GM12878 (cell line): ENCODE data around the gene SSB. TPM values are rescaled to one million over a fixed set of nuclear protein-coding genes. Genes with fewer than 3 reads are reported as not detected.

Source experiments
- ATAC-seq: fragments of 200-7000 bp; cut with Tn5 transposase; 3 replicates; pipeline ENCODE4 v1.9.1; 2020; ENCODE audit warnings: mild to moderate bottlenecking, moderate library complexity
- BruUV-seq: library from RNA; stranded (reverse); fragments of 400-500 nt; replicated peaks from 2 replicates; lab custom pipeline; 2021; lab: Mats Ljungman, UMichigan
- CTCF ChIA-PET: fragments of 300-600 bp; sonication (Branson Sonifier 250); formaldehyde crosslinking; extraction: SDS; loops from one replicate; lab custom pipeline; 2021; ENCODE audit warnings: inconsistent platforms; lab: Yijun Ruan, JAX
- POLR2A ChIA-PET: fragments of 350-600 bp; formaldehyde crosslinking; extraction: SDS; loops from one replicate; lab custom pipeline; 2021; ENCODE audit warnings: inconsistent platforms; lab: Charles Lee
- RAD21 ChIA-PET: fragments of 300-600 bp; sonication (Branson Sonifier 250); formaldehyde crosslinking; loops from one replicate; lab custom pipeline; 2023; ENCODE audit warnings: antibody characterized with exemption; ENCODE audit not compliant: unreplicated experiment; lab: Charles Lee
- SMC1A ChIA-PET: fragments of 300-600 bp; sonication (Branson Sonifier 250); formaldehyde crosslinking; loops from one replicate; lab custom pipeline; 2023; ENCODE audit not compliant: unreplicated experiment, uncharacterized antibody; lab: Charles Lee
- DNase-seq: peaks from one replicate; pipeline ENCODE4 v3.0.0-alpha.2; 2011; ENCODE audit warnings: low read depth, low spot score
- FAIRE-seq: peaks from 3 replicates; lab custom pipeline; 2011; peaks lifted over from hg19 to GRCh38; lab: Jason Lieb, UNC
- H2AFZ ChIP-seq: 2 replicates; pipeline ENCODE4 v1.6.0; 2011; ENCODE audit warnings: low read depth, low read length, control low read depth; ENCODE audit not compliant: control insufficient read depth
- H3K27ac ChIP-seq: 2 replicates; pipeline ENCODE4 v1.5.1; 2011; ENCODE audit warnings: control low read depth; ENCODE audit not compliant: control insufficient read depth, insufficient read depth
- H3K27me3 ChIP-seq, 2 experiments: replicated peaks in 1 of 2; 2 replicates each; pipeline versions ENCODE4 v1.6.0 to v1.6.1; 2011; ENCODE audit warnings: low read length in 1 of 2; ENCODE audit not compliant: control insufficient read depth in 2 of 2, insufficient read depth in 2 of 2
- H3K36me3 ChIP-seq, 2 experiments: 2 replicates each; pipeline ENCODE4 v1.5.1; 2011; ENCODE audit warnings: low read length in 1 of 2; ENCODE audit not compliant: control insufficient read depth in 2 of 2, insufficient read depth in 2 of 2
- H3K4me1 ChIP-seq: 2 replicates; pipeline ENCODE4 v1.6.1; 2011; ENCODE audit warnings: mild to moderate bottlenecking, low read length, moderate library complexity, mixed read lengths; ENCODE audit not compliant: control insufficient read depth, insufficient read depth
- H3K4me2 ChIP-seq: 2 replicates; pipeline ENCODE4 v1.6.0; 2011; ENCODE audit warnings: control low read depth; ENCODE audit not compliant: control insufficient read depth, insufficient read depth
- H3K4me3 ChIP-seq: fragments of 200-600 bp; sonication (generic); 2 replicates; pipeline ENCODE4 v1.5.1; 2016
- H3K79me2 ChIP-seq: 2 replicates; pipeline ENCODE4 v1.6.0; 2011; ENCODE audit warnings: low read length; ENCODE audit not compliant: control insufficient read depth, insufficient read depth
- H3K9ac ChIP-seq: 2 replicates; pipeline ENCODE4 v1.8.0; 2011; ENCODE audit warnings: low read length, control low read depth, mixed read lengths; ENCODE audit not compliant: control insufficient read depth, insufficient read depth
- H3K9me3 ChIP-seq: replicated peaks from 3 replicates; pipeline ENCODE4 v1.5.1; 2011; ENCODE audit warnings: mild to moderate bottlenecking, low read length; ENCODE audit not compliant: control insufficient read depth, insufficient read depth
- H4K20me1 ChIP-seq: 2 replicates; pipeline ENCODE4 v1.6.0; 2011; ENCODE audit not compliant: control insufficient read depth, insufficient read depth
- CHD2 ChIP-seq: IDR thresholded peaks from 2 replicates; pipeline ENCODE4 v1.6.1; 2011; ENCODE audit warnings: low read depth, low read length, improper control_type of control experiment, borderline replicate concordance
- ELK1 ChIP-seq: IDR thresholded peaks from 2 replicates; pipeline ENCODE4 v1.6.1; 2012; ENCODE audit warnings: low read depth, low read length, improper control_type of control experiment
- FOXM1 ChIP-seq: IDR thresholded peaks from 2 replicates; pipeline ENCODE4 v1.6.1; 2012; ENCODE audit warnings: low read depth, mild to moderate bottlenecking, inconsistent platforms, low read length, moderate library complexity
- IKZF2 ChIP-seq, 2 experiments: fragments of 450-650 bp; IDR thresholded peaks; 2 replicates each; pipeline ENCODE4 v1.6.1; 2017; ENCODE audit warnings: mild to moderate bottlenecking in 2 of 2, moderate library complexity in 2 of 2
- IRF4 ChIP-seq: IDR thresholded peaks from 2 replicates; pipeline ENCODE4 v1.6.1; 2011; ENCODE audit warnings: low read depth, low read length
- JUNB ChIP-seq: IDR thresholded peaks from 2 replicates; pipeline ENCODE4 v1.6.1; 2016; ENCODE audit warnings: antibody characterized with exemption, mild to moderate bottlenecking
- KDM1A ChIP-seq: fragments of 200-600 bp; sonication (generic); IDR thresholded peaks from 2 replicates; pipeline ENCODE4 v1.6.1; 2016; ENCODE audit warnings: borderline replicate concordance
- PAX8 ChIP-seq: fragments of 450-650 bp; IDR thresholded peaks from 2 replicates; pipeline ENCODE4 v1.6.1; 2017; ENCODE audit warnings: mild to moderate bottlenecking, moderate library complexity
- SIN3A ChIP-seq: IDR thresholded peaks from 2 replicates; pipeline ENCODE4 v1.6.1; 2012; ENCODE audit warnings: low read depth, low read length, improper control_type of control experiment
- STAT3 ChIP-seq: IDR thresholded peaks from 2 replicates; pipeline ENCODE4 v1.6.1; 2011; ENCODE audit warnings: low read depth, low read length, improper control_type of control experiment
- WGBS: methylation state at CpG from one replicate; pipeline ENCODE4 v1.1.6; 2016; ENCODE audit warnings: low lambda C conversion rate; ENCODE audit not compliant: insufficient replicate concordance, insufficient coverage; ENCODE audit errors: missing lambda C conversion rate; 5-methylcytosine and 5-hydroxymethylcytosine counted together
- in situ Hi-C: fragments of 300-500 bp; cut with MboI; formaldehyde crosslinking; loops from 9 replicates; pipeline ENCODE4 v1.14.3; 2018; ENCODE audit warnings: mixed read lengths
- intact Hi-C: fragments of 100-400 bp; cut with micrococcal nuclease; formaldehyde crosslinking; loops from one replicate; pipeline ENCODE4 v1.14.2; 2022; ENCODE audit not compliant: unreplicated experiment
- polyA plus RNA-seq, 11 experiments: library from polyadenylated mRNA; depleted of rRNA in 4 of 11; unstranded in 6 of 11; stranded (reverse) in 5 of 11; fragments of >200 nt; fragmentation: Nextera tagmentation in 4 of 11; fragmentation: Illumina TruSeq in 1 of 11; extraction: Ambion mirVana in 4 of 11; extraction: Trizol in 1 of 11; gene quantifications; 1 replicate in 1 of 11; 2 replicates in 10 of 11; pipeline versions ENCODE4 v1.2.1 to v1.2.3, GENCODE V29; 2011 to 2016; ENCODE audit warnings: inconsistent platforms in 2 of 11, missing spikeins in 2 of 11, low read depth in 1 of 11
- total RNA-seq, 4 experiments: library from RNA; depleted of rRNA in 3 of 4; stranded (reverse); fragments of >200 nt in 3 of 4; fragmentation: Illumina TruSeq in 1 of 4; extraction: Trizol in 1 of 4; gene quantifications; 2 replicates each; pipeline versions ENCODE4 v1.2.1 to v1.2.3, GENCODE V29; 2013 to 2021

The SSB gene
- total and polyA plus RNA-seq, 10 of the 15 experiments (the other 5 are each of a cell fraction or from before 2014, with no cell fraction given), result 103 to 313 (median 200) TPM

- BruUV-seq, result no TSS peak
- no peak for TF ChIP-seq FOXM1
- TF ChIP-seq STAT3, result no peak
- no peak for TF ChIP-seq CHD2
- TF ChIP-seq IRF4, result no peak
- no peak for TF ChIP-seq PAX8
- no peak for TF ChIP-seq ELK1
- no peak for TF ChIP-seq KDM1A
- no peak for TF ChIP-seq SIN3A
- TF ChIP-seq JUNB, result no peak
- no peak for TF ChIP-seq IKZF2 (IDR thresholded peaks at IDR 0.05)
- TF ChIP-seq, all 136 proteins: peak for 0
- SMC1A ChIA-PET, result interaction anchor here (1.0 kb wide), 2 partner anchors 20 to 420 kb away, joined by 3 to 4 read pairs; no protein-coding TSS in a partner anchor
- in situ Hi-C loops (no loop called here), intact Hi-C loops (no loop called here)
- Histone ChIP-seq H3K4me1 (no peaks in the 10 kb centered on the region), H3K27me3 (no peaks in the 10 kb centered on the region), H3K4me3 (no peak overlapping the region), H2AFZ (no peak overlapping the region), H4K20me1 (no peaks in the 10 kb centered on the region), H3K79me2 (peaks cover 5% of the 10 kb centered on the region), H3K27ac (no peak overlapping the region), H3K9ac (no peak overlapping the region), H3K36me3 (peaks cover 0 to 6% of the 10 kb centered on the region in 2 experiments; a peak in 3 of 4 replicates), H3K9me3 (no peaks in the 10 kb centered on the region), H3K4me2 (no peak overlapping the region)
- FAIRE-seq, result no peak
- CTCF ChIA-PET, result interaction anchor here (0.9 kb wide), 1 partner anchor 11 kb away, joined by 3 read pairs; no protein-coding TSS in a partner anchor
- 100% methylated on average over 4 of the region's 4 CpGs for WGBS
- RAD21 ChIA-PET, result interaction anchor here (1.0 kb wide), 1 partner anchor 11 kb away, joined by 3 read pairs; no protein-coding TSS in a partner anchor
- POLR2A ChIA-PET, result no interaction called here
- DNase-seq, result no peak
- ATAC-seq, result no peak
These were observed 9.6 kb downstream of the SSB start for GRCh38 chr2:169808221-169808620.
